Activated naive CD8-positive, alpha-beta T cell treated with anti-CD3 and anti-CD28 coated beads, Interleukin-2, amount 10 ng/mL, durations not matched to agents 7 days and 5 days (primary cell): ENCODE data around the gene FGFR3. TPM values are rescaled to one million over a fixed set of nuclear protein-coding genes. Genes with fewer than 3 reads are reported as not detected.

Source experiments
- ATAC-seq: fragments of 150-1000 bp; cut with Tn5 transposase; one replicate; pipeline ENCODE4 v1.10.0; 2021; ENCODE audit warnings: low read depth, moderate library complexity
- POLR2A ChIA-PET: fragments of 350-600 bp; sonication (Branson Sonifier 250); formaldehyde crosslinking; loops from one replicate; lab custom pipeline; 2021; ENCODE audit warnings: antibody characterized with exemption; lab: Charles Lee
- DNase-seq: peaks from one replicate; pipeline ENCODE4 v3.0.0; 2021
- H3K27ac Mint-ChIP-seq: one replicate; pipeline ENCODE4 v1.8.0; 2022; ENCODE audit warnings: mild to moderate bottlenecking, mixed read lengths
- H3K27me3 Mint-ChIP-seq: one replicate; pipeline ENCODE4 v1.8.0; 2022; ENCODE audit warnings: mild to moderate bottlenecking, moderate library complexity, mixed read lengths
- H3K36me3 Mint-ChIP-seq: one replicate; pipeline ENCODE4 v1.8.0; 2021; ENCODE audit warnings: mild to moderate bottlenecking, mixed read lengths
- H3K4me1 Mint-ChIP-seq: one replicate; pipeline ENCODE4 v1.8.0; 2021; ENCODE audit warnings: mixed read lengths
- H3K4me3 Mint-ChIP-seq: one replicate; pipeline ENCODE4 v1.8.0; 2022; ENCODE audit warnings: mild to moderate bottlenecking, moderate library complexity, mixed read lengths
- H3K9me3 Mint-ChIP-seq: one replicate; pipeline ENCODE4 v1.8.0; 2021; ENCODE audit warnings: mixed read lengths
- total RNA-seq, 2 experiments: library from RNA; stranded (reverse); gene quantifications; one replicate each; pipeline ENCODE4 v1.2.3, GENCODE V29; 2021

FGFR3 gene
- total RNA-seq, 2 experiments from 2014 or later: 0.14 TPM; not detected in 1

DNA sequence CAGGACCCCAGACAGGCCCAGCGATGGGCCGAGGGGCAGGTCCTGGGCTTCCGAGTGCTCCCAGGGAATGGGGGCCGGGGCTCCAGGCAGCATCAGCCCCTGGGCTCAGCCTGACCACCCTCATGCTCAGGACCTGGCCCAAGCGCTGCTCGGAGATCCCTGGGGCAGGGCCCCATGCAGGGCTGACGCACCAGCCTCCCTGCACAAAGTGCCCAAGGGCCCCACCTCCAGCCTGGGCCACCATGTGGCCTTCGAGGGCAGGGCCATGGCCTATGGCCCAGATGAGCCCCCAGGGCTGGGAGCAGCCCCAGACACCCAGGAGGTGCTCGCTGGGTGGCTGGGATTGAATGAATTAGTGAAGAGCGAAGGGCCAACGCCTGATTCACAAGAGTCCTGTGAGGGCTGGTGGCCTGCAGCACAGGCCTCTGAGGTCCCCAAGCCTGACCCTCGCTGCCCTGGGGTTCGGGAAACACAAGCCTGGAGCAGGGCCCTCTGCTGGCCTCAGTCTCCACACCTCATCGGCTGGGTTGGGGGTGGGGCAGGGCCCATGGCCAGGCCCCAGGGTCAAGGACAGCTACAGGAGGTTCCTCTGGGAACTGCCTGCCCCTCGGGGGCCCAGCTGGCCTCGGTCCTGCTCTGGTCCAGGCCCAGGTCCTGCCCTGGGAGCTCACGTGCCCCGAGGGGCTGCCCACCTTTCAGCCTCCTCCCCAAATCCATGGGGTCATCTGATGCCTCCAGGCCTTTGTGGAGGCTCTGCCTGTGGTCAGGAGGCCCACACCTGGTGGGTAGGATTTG, 13.3 kb upstream of the FGFR3 start:
- POLR2A ChIA-PET: no interaction called here
- Mint-ChIP-seq H3K36me3 (no peaks in the 10 kb centered on the region), H3K27me3 (no peaks in the 10 kb centered on the region), H3K9me3 (no peaks in the 10 kb centered on the region), H3K27ac (no peak overlapping the region), H3K4me1 (no peaks in the 10 kb centered on the region), H3K4me3 (no peak overlapping the region)
- ATAC-seq: no peak
- DNase-seq: no peak

DNA sequence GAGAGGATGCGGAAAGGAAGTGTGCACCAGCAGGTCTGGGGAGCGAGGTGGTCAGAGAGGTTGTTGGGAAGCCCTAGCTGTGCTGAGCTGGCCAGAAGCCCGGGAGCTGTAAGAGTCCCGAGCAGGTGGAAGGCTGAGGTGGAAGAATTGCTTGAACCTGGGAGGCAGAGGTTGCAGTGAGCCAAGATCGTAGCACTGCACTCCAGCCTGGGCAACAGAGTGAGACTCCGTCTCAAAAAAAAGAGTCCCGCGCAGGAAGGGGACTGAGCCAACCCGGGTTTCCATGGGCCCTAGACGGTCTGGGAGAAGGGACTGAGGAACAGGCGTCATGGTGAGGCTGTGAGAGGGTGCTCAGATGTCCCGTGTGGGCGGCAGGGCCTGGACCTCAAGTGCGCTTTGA, 12.7 kb upstream of the FGFR3 start:
- Mint-ChIP-seq H3K9me3 (no peaks in the 10 kb centered on the region), H3K27ac (no peak overlapping the region), H3K36me3 (no peaks in the 10 kb centered on the region), H3K4me1 (no peaks in the 10 kb centered on the region), H3K4me3 (no peak overlapping the region), H3K27me3 (no peaks in the 10 kb centered on the region)
- DNase-seq: no peak
- ATAC-seq: no peak
- POLR2A ChIA-PET: no interaction called here

DNA sequence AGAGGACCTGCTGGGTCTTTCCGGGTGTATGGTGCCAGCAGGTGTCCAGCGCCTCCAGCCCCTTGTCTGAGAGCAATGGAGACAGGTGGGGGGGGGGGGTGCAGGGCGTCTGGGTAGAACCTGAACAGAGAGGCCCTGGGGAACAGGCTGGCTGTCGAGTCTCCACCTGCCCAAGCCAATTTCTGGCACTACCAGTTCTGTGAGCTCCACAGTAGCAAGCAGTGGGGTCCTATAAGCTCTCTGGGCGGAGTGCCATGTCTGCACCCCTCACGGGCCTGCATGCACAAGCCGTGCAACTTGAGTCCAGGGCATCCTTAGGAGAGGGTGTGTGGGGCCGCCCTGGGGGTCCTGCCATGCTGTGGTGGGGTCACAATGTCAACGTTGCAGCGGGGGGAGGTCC, 10.1 kb upstream of the FGFR3 start:
- H3K4me1 Mint-ChIP-seq: no peaks in the 10 kb centered on the region
- H3K27ac Mint-ChIP-seq: no peak overlapping the region
- no peaks in the 10 kb centered on the region for H3K9me3 Mint-ChIP-seq
- no peak for DNase-seq
- no peaks in the 10 kb centered on the region for H3K27me3 Mint-ChIP-seq
- H3K4me3 Mint-ChIP-seq: no peak overlapping the region
- no peaks in the 10 kb centered on the region for H3K36me3 Mint-ChIP-seq
- ATAC-seq: no peak
- POLR2A ChIA-PET: no interaction called here

DNA sequence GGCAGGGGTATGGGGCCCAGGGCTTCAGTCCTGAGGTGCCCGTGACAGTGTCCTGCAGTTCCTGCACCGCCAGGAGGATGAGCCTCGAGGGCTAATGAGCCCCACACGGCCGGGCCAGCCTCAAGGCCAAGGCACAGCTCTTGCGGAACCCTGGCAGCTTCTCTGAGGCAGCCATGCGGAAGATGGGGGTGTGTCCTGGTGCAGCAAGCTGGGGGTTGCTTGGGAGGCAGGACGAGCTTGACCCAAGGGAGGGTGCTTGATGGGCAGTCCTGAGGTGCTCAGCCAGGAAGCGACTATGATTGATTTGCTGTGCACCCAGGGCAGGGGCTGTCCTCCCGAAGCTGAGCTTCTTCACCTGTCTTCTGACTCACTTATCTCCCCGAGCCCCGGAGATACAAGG, 9.1 kb upstream of the FGFR3 start:
- no peaks in the 10 kb centered on the region for H3K4me1 Mint-ChIP-seq
- no peaks in the 10 kb centered on the region for H3K36me3 Mint-ChIP-seq
- no peak for ATAC-seq

DNA sequence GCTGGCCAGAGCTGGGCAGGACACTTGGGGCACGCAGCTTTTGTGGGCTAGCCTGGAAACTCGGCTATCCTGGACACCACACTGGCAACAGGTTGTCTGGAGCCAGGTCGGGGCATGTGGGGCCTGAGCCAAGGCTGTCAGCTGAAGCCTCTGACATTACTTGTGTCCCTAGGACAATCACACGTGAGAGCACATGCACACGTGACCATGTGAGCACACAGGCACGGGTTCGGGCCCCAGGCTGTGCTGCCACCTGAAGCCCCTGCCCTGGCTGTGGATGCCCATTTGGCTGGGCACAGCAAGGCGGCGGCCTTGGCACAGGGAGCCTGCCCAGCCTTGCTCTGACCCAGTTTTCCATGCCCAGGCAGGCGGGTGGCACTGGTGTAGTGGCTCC, 8.7 kb upstream of the FGFR3 start:
- Mint-ChIP-seq H3K4me3 (no peak overlapping the region), H3K36me3 (no peaks in the 10 kb centered on the region), H3K27me3 (no peaks in the 10 kb centered on the region), H3K9me3 (no peaks in the 10 kb centered on the region), H3K27ac (no peak overlapping the region), H3K4me1 (no peaks in the 10 kb centered on the region)
- POLR2A ChIA-PET: interaction anchor here (0.5 kb wide), 1 partner anchor 897 kb away, joined by 3 read pairs; no protein-coding TSS in a partner anchor
- DNase-seq (no peak), ATAC-seq (no peak)

More for the DNA sequence above, 9.1 kb upstream of the FGFR3 start:
- H3K27me3 Mint-ChIP-seq: no peaks in the 10 kb centered on the region
- H3K9me3 Mint-ChIP-seq: no peaks in the 10 kb centered on the region
- DNase-seq: no peak
- POLR2A ChIA-PET: interaction anchor here (0.5 kb wide), 1 partner anchor 897 kb away, joined by 3 read pairs; no protein-coding TSS in a partner anchor
- H3K27ac Mint-ChIP-seq: no peak overlapping the region
- no peak overlapping the region for H3K4me3 Mint-ChIP-seq

DNA sequence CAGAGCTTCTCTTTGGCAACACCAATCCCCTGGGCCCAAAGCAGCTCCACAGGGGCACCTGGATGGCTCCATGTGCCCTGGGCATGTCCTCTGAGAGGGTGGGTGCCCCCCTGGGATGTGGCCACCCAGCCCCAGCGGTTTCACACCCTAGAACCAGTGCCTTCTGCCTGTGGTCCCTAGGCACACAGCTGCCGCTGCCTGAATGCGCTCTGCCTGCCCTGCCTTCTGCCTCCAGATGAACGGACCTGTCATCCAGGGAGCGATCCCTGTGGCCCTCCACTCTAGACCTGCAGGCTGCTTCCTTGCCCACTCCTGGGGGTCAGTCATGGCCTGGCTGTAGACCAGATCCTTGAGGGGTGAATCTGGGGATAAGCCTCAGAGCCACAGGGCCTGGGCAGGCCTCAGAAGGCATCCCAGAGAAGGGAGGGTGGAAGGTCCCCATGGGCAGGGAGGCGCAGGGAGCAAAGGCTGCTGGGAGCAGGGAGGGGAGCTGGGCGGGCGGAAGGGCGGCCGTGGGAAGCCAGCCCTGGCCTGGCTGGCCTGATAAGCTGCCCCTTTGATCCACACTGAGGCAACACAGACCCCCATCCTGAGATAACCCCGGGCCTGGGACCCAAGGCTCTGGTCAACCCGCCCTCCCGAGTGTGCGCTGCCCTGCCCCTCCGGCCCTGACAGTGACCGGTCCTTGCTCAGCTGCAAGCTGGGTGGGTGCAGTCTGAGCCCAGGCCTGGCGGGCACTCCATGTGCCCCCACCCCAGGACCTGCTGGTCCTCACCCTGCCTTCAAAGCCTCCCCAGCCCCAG, 8.1 kb upstream of the FGFR3 start:
- POLR2A ChIA-PET: no interaction called here
- H3K4me3 Mint-ChIP-seq: no peak overlapping the region
- no peaks in the 10 kb centered on the region for H3K4me1 Mint-ChIP-seq

DNA sequence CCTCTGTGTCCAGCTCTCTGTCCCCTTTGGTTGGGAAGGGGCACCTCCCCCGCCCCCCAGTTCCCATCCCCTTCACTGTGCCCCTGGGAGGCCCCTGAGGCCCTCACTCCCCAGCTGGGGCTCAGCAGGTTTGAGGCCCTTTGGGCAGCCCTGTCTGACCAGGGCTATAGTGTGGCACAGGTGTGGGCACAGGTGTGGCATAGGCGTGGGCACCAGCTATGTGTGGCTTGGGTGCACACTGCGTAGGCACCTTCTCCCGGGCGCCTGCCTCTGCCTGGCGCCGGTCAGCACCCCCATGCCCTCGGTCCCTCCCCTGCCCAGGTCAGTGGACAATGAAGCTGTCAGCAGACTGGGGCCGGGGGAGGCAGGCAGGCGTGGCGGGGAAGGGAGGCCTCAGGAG, 7.5 kb upstream of the FGFR3 start:
- DNase-seq: no peak
- POLR2A ChIA-PET: no interaction called here
- Mint-ChIP-seq H3K36me3 (no peaks in the 10 kb centered on the region), H3K4me3 (no peak overlapping the region), H3K9me3 (no peaks in the 10 kb centered on the region), H3K4me1 (no peaks in the 10 kb centered on the region), H3K27ac (no peak overlapping the region), H3K27me3 (peaks cover 3% of the 10 kb centered on the region)
- no peak for ATAC-seq

More for the DNA sequence above, 8.1 kb upstream of the FGFR3 start:
- Mint-ChIP-seq H3K9me3 (no peaks in the 10 kb centered on the region), H3K27me3 (no peaks in the 10 kb centered on the region), H3K27ac (no peak overlapping the region), H3K36me3 (no peaks in the 10 kb centered on the region)
- ATAC-seq (no peak), DNase-seq (no peak)

DNA sequence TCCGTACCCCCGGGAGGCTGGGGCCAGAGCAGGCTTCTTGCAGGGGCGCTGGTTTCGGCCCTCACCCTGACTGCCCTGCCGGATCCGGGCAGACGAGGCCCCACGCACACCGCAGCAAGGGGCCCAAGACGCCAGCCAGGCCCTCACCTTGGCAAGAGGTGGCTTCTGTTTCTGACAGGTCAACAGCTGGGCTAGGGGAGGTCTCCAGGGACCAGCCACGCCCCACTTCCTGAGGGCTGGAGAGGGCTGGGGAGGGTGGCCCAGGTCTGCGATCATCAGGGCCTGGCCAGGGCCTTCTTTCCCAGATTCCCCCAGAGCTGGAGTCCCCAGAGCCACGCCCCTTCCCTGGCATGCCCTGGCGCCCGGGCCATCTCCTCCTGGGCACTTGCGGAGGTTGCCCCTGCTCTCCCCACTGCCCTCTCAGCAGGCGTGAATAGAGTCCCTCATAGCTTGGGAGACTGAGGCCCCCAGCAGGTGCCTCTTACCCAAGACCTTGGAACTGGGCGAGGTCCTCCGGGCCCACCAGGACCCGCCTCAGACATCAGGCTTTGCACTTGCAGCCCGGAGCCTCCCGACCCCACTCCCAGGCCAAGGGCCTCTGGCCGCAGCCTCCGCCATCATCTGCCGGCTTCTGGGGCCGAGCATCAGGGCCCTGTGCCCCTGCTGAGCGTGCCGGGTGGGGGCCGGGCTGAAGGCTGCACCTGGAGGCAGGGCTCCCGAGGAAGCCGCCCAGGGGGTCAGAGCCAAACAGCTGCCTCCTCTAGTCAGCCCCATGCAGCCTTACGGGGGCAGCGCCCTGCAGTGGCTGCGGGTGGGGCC, 6.3 kb upstream of the FGFR3 start:
- ATAC-seq: peak; percentile 15
- Mint-ChIP-seq H3K9me3 (no peaks in the 10 kb centered on the region), H3K27me3 (peaks cover 14% of the 10 kb centered on the region), H3K4me1 (no peaks in the 10 kb centered on the region), H3K36me3 (no peaks in the 10 kb centered on the region), H3K4me3 (no peak overlapping the region), H3K27ac (no peak overlapping the region)
- no peak for DNase-seq
- POLR2A ChIA-PET: no interaction called here

DNA sequence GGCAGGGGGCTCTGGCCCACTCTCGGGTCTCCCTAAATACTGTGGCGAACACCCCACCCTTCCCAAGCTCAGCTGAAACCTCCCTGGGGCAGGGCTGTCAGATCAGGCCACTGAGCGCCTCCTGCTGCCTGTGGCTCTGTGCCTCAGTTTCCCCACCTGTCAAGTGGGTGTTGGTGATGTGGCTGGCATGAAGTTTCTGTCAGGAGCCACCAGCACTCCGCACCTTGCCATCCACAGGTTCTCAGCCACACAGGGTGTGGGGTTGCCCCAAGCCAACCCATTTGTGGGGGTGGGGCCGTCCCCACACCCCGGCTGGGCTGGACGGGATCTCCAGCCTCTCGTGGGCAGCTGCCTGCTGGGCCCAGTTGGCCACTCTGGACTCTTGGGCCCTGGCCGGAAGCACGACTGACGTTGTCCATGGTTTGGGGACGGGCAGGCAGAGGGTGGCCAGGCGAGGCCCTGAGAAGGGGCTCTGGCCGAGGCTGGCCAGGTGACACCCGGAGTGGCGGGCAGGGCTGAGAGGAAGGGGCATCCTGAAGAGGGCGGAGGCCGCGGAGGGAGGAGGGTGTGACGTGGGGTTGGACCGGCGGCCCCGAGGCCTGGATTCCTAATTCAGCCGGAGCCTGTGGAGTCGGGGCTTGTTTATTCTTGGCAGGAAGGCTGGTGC, 5.5 kb upstream of the FGFR3 start:
- no peak for DNase-seq
- no peak overlapping the region for H3K4me3 Mint-ChIP-seq
- no peaks in the 10 kb centered on the region for H3K9me3 Mint-ChIP-seq
- no peak for ATAC-seq
- H3K27me3 Mint-ChIP-seq: peaks cover 16% of the 10 kb centered on the region
- no peaks in the 10 kb centered on the region for H3K4me1 Mint-ChIP-seq
- POLR2A ChIA-PET: no interaction called here
- H3K36me3 Mint-ChIP-seq: no peaks in the 10 kb centered on the region
- H3K27ac Mint-ChIP-seq: no peak overlapping the region

DNA sequence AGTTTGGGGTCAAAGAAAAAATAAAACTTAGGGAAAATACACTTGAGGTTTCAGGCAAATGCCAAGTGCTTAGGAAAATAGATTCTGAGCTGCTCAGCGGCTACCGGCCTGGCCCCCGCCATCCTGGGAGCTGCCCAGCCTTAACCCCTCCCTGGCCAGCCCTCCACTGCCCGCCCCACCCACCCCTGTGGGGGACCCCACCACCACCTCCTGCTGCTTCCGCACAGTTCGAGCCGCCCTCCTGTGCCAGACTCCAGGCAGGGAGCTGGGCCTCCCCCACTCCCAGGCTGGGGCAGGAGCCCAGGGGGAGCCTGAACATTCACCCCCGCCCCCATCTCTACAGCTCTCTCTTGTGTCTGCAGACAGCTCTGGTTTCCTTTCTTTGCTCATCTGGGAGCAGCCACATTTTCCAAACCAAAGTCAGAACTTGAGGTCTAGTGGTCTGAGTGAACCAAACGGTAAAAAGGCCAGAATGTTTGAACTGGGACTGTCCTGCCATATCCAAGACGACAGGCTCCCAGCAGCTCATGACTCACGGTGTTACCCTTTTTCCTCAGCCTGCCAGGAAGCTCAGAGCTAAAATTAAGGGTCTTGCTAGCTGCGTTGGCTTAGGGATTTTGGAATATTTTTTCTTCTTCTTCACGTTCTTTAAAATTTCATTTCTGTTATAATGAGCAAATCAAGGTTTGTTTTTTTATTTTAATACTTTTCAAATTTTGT, 4.7 kb upstream of the FGFR3 start:
- no peak for DNase-seq
- Mint-ChIP-seq H3K27ac (no peak overlapping the region), H3K4me3 (no peak overlapping the region), H3K9me3 (no peaks in the 10 kb centered on the region), H3K27me3 (peaks cover 16% of the 10 kb centered on the region), H3K36me3 (no peaks in the 10 kb centered on the region), H3K4me1 (no peaks in the 10 kb centered on the region)
- POLR2A ChIA-PET: no interaction called here
- ATAC-seq: no peak

DNA sequence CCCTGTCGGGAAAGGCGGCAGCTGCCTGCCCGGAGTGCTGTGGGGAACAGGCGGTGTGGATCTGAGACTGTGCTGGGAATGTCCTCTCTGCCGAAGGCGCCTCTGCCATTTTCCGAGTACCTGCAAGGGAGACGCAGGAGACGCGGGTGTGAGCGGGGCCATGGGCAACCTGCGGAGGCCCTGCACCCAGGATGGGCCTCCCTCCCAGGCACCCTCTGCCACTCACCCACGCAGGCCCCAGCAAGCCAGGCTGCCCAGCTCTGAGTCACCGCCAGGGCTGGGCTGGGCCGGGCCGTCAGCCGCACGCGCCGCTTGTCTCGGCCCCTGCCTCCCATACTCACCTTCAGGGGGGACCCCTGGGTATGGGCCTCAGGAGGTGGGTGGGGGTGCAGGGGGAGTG, 3.5 kb upstream of the FGFR3 start:
- DNase-seq (no peak), ATAC-seq (no peak)
- Mint-ChIP-seq H3K36me3 (no peaks in the 10 kb centered on the region), H3K27me3 (peaks cover 16% of the 10 kb centered on the region), H3K27ac (no peak overlapping the region), H3K4me3 (no peak overlapping the region), H3K9me3 (no peaks in the 10 kb centered on the region), H3K4me1 (no peaks in the 10 kb centered on the region)
- POLR2A ChIA-PET: no interaction called here

DNA sequence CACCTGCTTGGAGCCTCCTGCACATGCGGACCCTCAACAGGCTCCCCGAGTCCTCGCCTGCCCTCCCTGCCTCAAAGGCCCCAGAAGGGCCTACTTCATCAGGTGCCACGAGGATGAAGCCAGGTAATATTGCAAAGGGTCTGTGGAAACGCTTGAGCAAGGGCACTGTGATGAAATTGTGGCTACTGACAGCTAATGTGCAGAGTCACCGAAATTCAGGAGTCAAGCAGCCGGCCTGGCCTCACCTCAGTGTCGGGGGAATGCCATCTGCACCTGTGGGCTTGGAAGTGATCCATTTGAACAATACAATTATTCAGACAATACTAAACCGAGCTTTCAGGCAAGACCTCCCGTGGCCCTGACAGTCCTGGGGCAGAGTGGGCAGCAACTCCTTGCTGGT, 3.1 kb upstream of the FGFR3 start:
- H3K36me3 Mint-ChIP-seq: no peaks in the 10 kb centered on the region
- H3K4me1 Mint-ChIP-seq: no peaks in the 10 kb centered on the region
- peaks cover 16% of the 10 kb centered on the region for H3K27me3 Mint-ChIP-seq
- H3K4me3 Mint-ChIP-seq: no peak overlapping the region
- POLR2A ChIA-PET: no interaction called here
- H3K9me3 Mint-ChIP-seq: no peaks in the 10 kb centered on the region
- DNase-seq (no peak), ATAC-seq (no peak)
- H3K27ac Mint-ChIP-seq: no peak overlapping the region
